A673 (cell line): ENCODE results near the gene NRG3. TPM values are rescaled to one million over a fixed set of nuclear protein-coding genes. Genes with fewer than 3 reads are reported as not detected.

Experiments used
- BruUV-seq: library from RNA; stranded (reverse); fragments of 400-500 nt; replicated peaks from 2 replicates; lab custom pipeline; 2021; lab: Mats Ljungman, UMichigan
- CTCF ChIA-PET: fragments of 300-600 bp; sonication (Branson Sonifier 250); formaldehyde crosslinking; loops from one replicate; lab custom pipeline; 2022; ENCODE audit warnings: antibody characterized with exemption; lab: Charles Lee
- POLR2A ChIA-PET: fragments of 300-600 bp; sonication (Branson Sonifier 250); formaldehyde crosslinking; loops from one replicate; lab custom pipeline; 2022; ENCODE audit warnings: antibody characterized with exemption; ENCODE audit not compliant: low non-redundant PET; lab: Charles Lee
- DNase-seq: peaks from one replicate; pipeline ENCODE4 v3.0.0-alpha.2; 2015; ENCODE audit warnings: low spot score
- H3K27ac ChIP-seq: fragments of 200-600 bp; sonication (generic); 2 replicates; pipeline ENCODE4 v1.5.1; 2016; ENCODE audit warnings: mixed run types, low read depth, mild to moderate bottlenecking, mixed read lengths, antibody characterized with exemption, low read length; ENCODE audit not compliant: poor library complexity, severe bottlenecking
- H3K27me3 ChIP-seq: fragments of 200-600 bp; sonication (generic); replicated peaks from 2 replicates; pipeline ENCODE4 v1.6.1; 2017; ENCODE audit warnings: mixed run types, low read depth, mild to moderate bottlenecking, mixed read lengths, antibody characterized with exemption, low read length; ENCODE audit not compliant: insufficient read depth, poor library complexity
- H3K36me3 ChIP-seq: fragments of 200-600 bp; sonication (generic); 2 replicates; pipeline ENCODE4 v1.6.1; 2016; ENCODE audit warnings: mixed run types, mild to moderate bottlenecking, mixed read lengths, antibody characterized with exemption, low read length; ENCODE audit not compliant: insufficient read depth, poor library complexity, severe bottlenecking
- H3K4me1 ChIP-seq: fragments of 200-600 bp; sonication (generic); 2 replicates; pipeline ENCODE4 v1.6.1; 2017; ENCODE audit warnings: mixed run types, mild to moderate bottlenecking, mixed read lengths, antibody characterized with exemption, low read length; ENCODE audit not compliant: insufficient read depth, poor library complexity, severe bottlenecking
- H3K4me3 ChIP-seq: fragments of 200-600 bp; sonication (generic); 2 replicates; pipeline ENCODE4 v1.5.1; 2016; ENCODE audit warnings: low read depth, mixed run types, mild to moderate bottlenecking, mixed read lengths, low read length; ENCODE audit not compliant: poor library complexity, severe bottlenecking
- H3K9me3 ChIP-seq: fragments of 200-600 bp; sonication (generic); 2 replicates; pipeline ENCODE4 v1.6.1; 2016; ENCODE audit warnings: mixed run types, low read depth, mild to moderate bottlenecking, mixed read lengths, antibody characterized with exemption, low read length; ENCODE audit not compliant: poor library complexity, severe bottlenecking
- EZH2 ChIP-seq: fragments of 200-600 bp; sonication (generic); IDR thresholded peaks from 2 replicates; pipeline ENCODE4 v1.6.1; 2017; ENCODE audit warnings: borderline replicate concordance, low read depth, mild to moderate bottlenecking, mixed read lengths, antibody characterized with exemption, low read length; ENCODE audit not compliant: poor library complexity, severe bottlenecking
- intact Hi-C: fragments of 100-400 bp; cut with micrococcal nuclease; formaldehyde crosslinking; loops from one replicate; pipeline ENCODE4 v1.10.0; 2022; ENCODE audit not compliant: unreplicated experiment
- total RNA-seq: library from RNA; stranded (reverse); gene quantifications from 2 replicates; pipeline ENCODE4 v1.2.3, GENCODE V29; 2021
- TF ChIP-seq, protein P1 (sequence below): fragments of 300-800, 200-600 bp; sonication (generic); conservative IDR thresholded peaks from 2 replicates; pipeline ENCODE4 v1.5.1; 2017; ENCODE audit warnings: low read depth, mild to moderate bottlenecking, antibody characterized with exemption, low read length, moderate library complexity, mixed read lengths

Gene NRG3
- total RNA-seq, 1 experiment from 2014 or later: not detected

GRCh38 chr10:82190432-82191260, 315.7 kb downstream of the NRG3 start:
- ChIA-PET POLR2A (no interaction called here), CTCF (no interaction called here)
- H3K4me1 ChIP-seq: no peaks in the 10 kb centered on the region
- H3K4me3 ChIP-seq: no peak overlapping the region
- no peaks in the 10 kb centered on the region for H3K36me3 ChIP-seq
- no peak for DNase-seq
- TF ChIP-seq EZH2: no peak
- TF ChIP-seq, protein P1, sequence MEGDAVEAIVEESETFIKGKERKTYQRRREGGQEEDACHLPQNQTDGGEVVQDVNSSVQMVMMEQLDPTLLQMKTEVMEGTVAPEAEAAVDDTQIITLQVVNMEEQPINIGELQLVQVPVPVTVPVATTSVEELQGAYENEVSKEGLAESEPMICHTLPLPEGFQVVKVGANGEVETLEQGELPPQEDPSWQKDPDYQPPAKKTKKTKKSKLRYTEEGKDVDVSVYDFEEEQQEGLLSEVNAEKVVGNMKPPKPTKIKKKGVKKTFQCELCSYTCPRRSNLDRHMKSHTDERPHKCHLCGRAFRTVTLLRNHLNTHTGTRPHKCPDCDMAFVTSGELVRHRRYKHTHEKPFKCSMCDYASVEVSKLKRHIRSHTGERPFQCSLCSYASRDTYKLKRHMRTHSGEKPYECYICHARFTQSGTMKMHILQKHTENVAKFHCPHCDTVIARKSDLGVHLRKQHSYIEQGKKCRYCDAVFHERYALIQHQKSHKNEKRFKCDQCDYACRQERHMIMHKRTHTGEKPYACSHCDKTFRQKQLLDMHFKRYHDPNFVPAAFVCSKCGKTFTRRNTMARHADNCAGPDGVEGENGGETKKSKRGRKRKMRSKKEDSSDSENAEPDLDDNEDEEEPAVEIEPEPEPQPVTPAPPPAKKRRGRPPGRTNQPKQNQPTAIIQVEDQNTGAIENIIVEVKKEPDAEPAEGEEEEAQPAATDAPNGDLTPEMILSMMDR: no peak
- no peaks in the 10 kb centered on the region for H3K9me3 ChIP-seq
- no peaks in the 10 kb centered on the region for H3K27me3 ChIP-seq
- BruUV-seq: no TSS peak
- H3K27ac ChIP-seq: no peak overlapping the region
- intact Hi-C loops: no loop called here

DNA sequence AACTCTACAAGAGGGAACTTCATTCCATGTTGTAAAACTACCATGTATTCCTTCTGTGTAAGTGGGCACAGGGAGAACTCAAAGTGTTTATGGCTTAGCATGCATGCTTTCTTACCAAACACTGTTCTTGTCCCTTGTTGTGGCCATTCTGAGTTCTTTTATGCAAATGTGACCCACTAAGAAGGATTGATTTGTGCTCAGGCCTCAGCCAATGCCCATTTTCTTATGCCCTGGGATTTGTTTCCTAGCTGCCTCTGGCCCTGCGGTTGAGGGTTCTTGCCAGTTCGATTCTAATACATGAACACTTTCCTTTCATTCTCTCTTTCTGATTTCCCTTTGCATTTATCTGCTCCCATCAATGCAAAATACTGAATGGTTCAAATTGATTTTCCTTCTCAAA, 316.7 kb downstream of the NRG3 start:
- no TSS peak for BruUV-seq
- Histone ChIP-seq H3K27me3 (no peaks in the 10 kb centered on the region), H3K9me3 (no peaks in the 10 kb centered on the region), H3K4me3 (no peak overlapping the region), H3K27ac (no peak overlapping the region), H3K36me3 (no peaks in the 10 kb centered on the region), H3K4me1 (no peaks in the 10 kb centered on the region)
- no peak for TF ChIP-seq EZH2
- ChIA-PET CTCF (no interaction called here), POLR2A (no interaction called here)
- DNase-seq: no peak
- intact Hi-C loops: no loop called here

DNA sequence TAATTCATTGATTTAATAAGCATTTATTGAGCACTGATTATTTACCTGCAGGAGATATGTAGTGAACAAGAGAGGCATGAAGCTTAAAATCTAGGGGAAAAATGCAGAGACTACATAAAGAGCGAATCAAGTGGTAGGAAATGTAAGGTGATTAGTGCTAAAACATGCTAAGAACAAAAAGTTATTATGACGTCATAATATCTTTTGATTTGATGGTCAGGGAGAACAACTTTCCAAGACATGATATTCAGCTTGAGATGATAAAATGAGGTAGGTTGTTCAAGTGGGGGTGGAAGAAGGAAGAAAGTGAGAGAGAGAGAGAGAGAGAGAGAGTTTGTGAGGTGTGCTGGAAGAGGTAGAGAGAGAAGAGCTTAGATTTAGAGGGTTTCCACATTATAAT, 317.7 kb downstream of the NRG3 start:
- no peaks in the 10 kb centered on the region for H3K9me3 ChIP-seq
- no peaks in the 10 kb centered on the region for H3K4me1 ChIP-seq
- no peak for DNase-seq
- no peak overlapping the region for H3K4me3 ChIP-seq
- CTCF ChIA-PET: no interaction called here
- intact Hi-C loops: no loop called here
- H3K27me3 ChIP-seq: no peaks in the 10 kb centered on the region
- H3K36me3 ChIP-seq: no peaks in the 10 kb centered on the region
- no peak for TF ChIP-seq EZH2
- TF ChIP-seq, protein P1: no peak
- BruUV-seq: no TSS peak
- H3K27ac ChIP-seq: no peak overlapping the region
- POLR2A ChIA-PET: no interaction called here
